T follicular helper cell (primary cell): ENCODE measurements around the gene SINHCAF.
"Not testable (repeated sequence)": the region's sequence is repeated elsewhere in the genome, so short reads cannot be mapped to it uniquely, and the experiment has no call there.

Experiments used
- DNase-seq: peaks from one replicate; pipeline ENCODE4 v3.0.0-alpha.2; 2020; ENCODE audit warnings: low read depth

Gene SINHCAF

GRCh38 chr12:31308116-31308515 is 17.8 kb downstream of the SINHCAF start:
- DNase-seq, result no peak

GRCh38 chr12:31306866-31307265 is 19.1 kb downstream of the SINHCAF start:
- DNase-seq, result no peak

DNA sequence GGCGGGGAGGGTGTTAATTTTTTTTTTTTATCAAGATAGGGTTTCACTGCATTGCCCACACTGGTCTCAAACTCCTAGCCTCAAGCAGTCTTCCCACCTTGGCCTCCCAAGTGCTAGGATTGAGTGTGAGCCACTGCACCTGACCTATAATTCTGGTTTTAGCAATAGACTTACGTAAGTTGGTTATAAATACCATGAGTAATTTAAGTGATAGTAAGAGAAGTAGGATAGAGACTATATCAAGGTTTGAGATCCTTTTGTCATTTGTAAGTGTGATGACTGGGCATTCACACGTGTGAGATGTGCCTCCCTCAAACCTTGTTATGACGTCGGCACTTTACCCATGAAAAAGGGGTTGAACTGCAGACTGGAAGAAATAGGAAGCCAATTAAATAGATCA is 22.5 kb downstream of the SINHCAF start:
- no peak for DNase-seq

GRCh38 chr12:31301311-31301710 is 24.6 kb downstream of the SINHCAF start:
- DNase-seq, result no peak

DNA sequence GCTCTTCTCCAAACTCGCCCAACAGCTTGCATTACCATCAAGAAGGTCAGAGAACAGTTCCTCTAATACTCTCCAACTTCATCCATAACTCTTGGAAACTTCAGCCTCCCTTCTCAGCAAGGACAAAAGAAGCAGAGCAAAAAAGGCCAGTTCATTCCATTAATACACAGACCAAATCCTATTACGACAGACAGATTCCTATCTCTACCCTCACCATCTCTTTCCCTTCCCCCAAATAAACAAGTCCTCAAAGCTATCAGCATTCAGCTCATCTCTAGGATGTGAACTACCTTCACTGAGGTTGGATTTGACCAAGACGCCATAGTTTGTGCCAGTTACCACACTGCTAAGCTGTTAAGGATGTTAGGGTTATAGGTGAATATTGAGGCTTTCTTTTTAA is 25.2 kb downstream of the SINHCAF start:
- no peak for DNase-seq

DNA sequence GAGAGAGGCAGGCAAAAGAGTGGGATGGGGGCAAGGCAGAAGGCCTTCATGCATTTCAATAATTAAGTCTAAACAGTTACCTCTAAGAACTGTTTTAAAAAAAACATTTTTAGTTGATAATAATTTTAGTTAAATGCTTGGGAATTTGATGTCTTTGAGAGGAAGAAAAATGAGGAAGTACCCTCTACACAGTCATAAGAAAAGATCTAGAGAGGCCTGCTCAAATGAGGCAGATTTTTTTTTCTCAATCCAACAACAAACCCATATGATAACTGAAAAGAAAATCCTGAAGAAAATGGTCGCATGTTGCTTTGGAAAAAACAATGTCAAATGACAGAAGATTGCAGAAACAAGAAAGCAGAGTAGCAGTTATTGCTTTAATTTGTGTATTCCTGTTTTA is 25.6 kb downstream of the SINHCAF start:
- no peak for DNase-seq

DNA sequence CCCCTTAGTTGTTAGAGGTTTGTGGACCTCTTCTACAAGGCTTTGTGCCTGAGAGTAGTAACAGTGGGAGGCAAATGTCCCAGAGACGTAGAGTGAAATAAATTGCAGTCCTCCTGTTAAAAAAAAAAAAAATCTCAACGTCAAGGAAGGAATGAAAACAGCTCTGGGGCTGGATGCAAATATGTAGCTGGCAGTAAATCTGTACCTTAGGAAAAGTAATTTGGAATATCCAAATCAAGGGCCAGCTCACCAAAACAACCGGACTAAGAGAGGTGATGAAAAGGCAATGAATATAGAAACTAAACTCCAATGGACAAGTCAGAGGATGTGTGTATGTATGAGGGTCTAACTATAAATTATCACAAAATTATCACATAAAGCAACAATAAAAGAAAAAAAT is 27.0 kb downstream of the SINHCAF start:
- no peak for DNase-seq

DNA sequence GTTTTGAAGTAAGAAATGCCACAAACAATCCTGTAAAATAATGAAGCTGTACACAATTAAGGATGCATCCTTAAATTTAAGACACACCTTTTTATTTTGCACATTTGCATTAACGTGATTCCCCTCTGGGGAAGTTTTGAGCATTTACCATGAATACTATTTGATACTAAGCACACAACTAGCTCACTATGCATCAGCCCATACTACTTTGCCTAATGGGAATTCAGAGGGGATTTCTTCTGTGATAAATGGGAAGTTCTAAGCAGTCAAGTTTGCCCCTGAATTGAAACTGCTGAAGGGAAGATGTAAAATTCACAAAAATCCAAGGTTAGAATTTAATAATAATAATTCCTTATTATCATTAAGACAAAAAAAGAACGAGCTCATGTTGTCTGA is 27.4 kb downstream of the SINHCAF start:
- no peak for DNase-seq

DNA sequence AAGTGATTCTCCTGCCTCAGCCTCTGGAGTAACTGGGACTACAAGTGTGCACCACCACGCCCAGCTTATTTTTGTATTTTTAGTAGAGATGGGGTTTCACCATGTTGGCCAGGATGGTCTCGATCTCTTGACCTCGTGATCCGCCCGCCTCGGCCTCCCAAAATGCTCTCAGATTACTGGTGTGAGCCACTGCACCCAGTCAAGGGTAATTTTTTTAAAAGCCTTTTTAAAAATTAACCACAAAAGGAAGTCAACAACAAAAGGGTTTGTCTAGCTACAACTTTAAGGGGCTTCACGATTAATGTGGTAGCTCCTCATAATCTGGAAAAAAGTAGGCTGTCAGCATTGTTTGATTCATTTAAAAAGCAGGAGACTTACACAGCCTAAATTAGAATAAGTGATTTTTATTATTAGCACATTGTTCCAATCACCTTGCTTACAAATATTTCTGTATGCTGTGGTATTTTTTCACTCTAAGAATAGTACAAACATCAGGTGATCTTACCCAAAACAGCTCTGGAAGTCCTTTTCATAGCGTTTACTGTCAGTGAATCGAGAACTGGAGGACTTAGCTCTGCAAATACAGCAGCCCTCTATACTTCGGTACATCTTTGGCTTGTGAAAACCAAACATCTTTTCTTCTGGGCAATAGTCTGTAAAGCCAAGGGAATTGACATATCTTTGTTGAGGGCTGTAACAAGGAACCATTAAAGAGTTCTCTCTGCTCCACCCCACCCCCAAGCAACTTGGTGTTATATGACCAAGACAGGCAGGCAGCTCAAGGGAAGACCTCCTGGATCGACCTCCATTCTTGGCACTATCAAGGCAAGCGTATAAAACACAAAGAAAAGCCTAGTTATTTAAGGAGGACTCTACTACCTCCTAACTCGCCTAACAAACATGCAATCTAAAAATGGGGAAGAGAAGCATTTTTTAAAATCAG is 28.1 kb downstream of the SINHCAF start:
- no peak for DNase-seq

DNA sequence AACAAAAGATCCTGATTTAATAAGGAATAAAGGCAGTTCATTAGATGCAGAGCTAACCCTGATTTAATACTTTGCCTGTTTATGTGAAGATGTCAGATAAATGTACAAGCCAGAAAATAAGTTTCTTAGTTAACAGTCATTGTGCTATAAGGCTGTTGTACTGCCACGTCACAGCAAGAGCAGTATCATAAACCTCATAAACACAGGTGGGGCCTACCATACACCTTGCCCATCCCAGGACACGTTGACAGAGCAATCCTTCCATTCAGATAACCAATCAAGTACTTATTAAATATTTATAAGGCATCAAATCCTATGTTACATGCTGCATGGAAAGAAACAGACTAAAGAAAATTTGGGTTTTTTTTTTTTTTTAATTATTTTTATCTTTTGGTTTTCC is 36.5 kb downstream of the SINHCAF start:
- DNase-seq, result no peak

GRCh38 chr12:31288381-31288780 is 37.6 kb downstream of the SINHCAF start:
- DNase-seq, result no peak

DNA sequence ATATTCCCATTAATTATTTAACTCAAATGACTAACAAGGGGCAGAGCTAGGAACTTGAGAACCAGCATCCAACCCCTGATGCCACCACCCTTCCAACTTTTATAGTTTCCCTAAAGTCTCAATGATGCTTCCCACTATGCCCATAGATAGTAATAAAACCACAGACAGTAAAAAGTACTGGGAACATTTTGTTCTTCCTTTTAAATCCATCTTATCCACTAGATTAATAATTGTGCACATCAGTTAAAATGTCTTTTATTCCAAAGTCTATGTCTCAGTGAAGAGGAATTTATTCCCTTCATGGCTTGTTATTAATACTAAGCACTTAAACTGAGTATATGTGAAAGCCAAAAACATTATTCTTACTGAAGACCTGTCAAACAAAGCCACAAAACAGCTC is 45.8 kb downstream of the SINHCAF start:
- DNase-seq, result no peak

DNA sequence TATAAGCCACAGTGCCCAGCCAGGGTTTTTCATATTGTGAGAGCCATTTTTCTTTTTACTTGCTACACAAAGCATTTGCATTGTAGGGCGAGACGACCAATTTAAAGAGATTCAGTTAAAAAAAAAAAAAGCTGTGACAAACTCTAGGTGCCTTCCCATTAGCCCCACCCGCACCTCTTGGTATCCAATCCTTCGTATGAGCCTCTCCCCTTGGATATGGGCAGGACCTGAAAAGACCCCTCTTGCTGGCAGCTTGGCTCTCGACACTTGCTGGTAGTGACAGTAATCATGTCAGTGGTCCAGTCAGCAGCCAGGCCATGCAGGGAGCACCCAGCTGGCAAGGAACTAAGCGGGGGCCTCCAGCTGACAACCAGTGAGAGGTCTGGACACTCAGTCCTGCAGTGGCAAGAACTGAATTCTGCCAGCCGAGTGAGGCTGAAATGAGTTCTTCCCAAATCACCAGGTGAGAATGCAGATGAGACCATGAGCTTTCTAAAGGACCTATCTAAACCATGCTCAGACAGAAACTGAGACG is 46.5 kb downstream of the SINHCAF start:
- no peak for DNase-seq

DNA sequence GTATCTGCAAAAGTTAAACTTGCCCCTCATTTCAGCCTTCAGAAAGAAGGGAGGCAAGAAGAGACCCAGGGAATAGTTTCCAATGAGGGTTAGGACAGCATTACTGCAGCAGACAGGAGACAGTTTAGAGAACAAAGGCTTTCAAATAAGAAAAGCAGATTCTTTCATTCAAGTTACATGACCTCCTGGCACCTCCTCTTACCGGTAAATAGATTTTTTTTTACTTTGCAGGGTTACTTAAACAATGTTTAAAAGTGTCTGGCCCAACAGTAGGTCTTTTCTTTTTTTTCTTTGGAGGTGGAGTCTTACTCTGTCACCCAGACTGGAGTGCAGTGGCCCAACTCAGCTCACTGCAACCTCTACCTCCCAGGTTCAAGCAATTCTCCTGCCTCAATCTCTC is 47.1 kb downstream of the SINHCAF start:
- no peak for DNase-seq

- DNase-seq, result no peak
Measured at GRCh38 chr12:31278424-31278823, 47.5 kb downstream of the SINHCAF start.

DNA sequence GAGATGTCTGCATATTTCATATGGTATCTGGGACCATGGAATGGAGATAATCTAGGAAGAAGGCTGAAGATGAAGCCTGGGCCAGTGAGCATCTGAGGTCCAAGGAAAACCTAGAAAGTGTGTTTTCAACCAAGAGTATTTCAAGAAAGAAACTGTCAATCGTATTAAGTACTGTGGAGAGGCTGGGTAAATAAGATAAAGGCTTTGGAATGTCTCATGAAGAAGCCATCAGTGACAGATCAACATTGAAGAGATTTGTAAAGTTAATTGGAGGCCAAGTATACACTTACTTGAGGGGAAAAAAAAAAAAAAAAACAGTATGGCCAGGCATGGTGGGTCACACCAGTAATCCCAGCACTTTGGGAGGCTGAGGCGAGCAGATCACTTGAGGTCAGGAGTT is 48.9 kb downstream of the SINHCAF start:
- no peak for DNase-seq

DNA sequence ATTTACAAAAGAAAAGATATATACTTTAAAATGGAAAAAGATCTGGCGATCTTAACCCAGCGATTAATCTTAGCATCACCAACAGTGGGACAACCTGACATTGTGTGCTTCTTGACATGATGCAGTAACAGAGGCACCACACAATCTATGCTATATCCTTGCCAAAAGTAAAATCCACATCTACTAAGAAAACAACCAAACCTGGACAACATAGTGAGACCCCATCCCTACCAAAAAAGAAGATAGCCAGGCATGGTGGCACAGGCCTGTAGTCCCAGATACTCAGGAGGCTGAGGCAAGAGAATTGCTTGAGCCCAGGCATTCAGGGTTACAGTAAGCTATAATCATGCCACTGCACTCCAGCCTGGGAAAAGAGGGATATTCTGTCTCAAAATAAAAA is 50.5 kb downstream of the SINHCAF start:
- no peak for DNase-seq

DNA sequence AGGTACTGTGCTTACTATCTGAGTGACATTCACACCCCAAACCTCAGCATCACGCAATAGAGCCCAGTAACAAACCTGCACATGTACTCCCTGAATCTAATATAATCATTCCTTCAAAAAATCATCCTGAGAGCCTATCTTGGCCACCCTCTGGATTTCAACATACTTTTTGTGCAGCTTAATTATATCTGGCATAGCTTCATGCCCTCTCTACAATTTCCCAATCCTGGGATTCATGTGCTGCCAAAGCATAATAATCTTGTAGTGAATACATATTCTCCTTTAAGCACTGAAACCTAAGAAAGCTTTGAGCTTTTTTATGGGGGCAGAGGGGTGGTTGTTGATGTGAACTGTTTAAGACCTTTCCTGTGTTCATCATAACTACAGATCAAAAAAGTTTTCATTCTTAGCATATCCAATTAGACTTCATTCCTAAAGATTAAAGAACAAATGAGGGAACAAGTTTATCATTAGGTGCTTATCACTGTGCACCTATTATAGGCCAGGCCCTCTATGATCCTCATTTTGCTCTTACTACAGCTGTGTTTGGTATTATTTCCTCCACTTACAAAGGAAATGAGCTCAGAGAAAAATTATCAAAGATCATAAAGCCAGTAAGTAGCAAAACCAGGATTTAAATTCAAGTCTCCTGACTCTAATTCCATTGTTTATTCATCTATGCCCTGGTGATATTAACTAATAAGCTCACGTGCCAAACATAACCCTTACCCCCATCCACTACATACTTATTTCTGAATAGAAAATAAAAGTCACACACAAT is 51.2 kb downstream of the SINHCAF start:
- DNase-seq, result no peak

- DNase-seq, result not testable (repeated sequence)
Measured at GRCh38 chr12:31273794-31274193, 52.2 kb downstream of the SINHCAF start.

- DNase-seq, result no peak
Measured at GRCh38 chr12:31272607-31273225, 53.2 kb downstream of the SINHCAF start.

- DNase-seq, result no peak
Measured at GRCh38 chr12:31267966-31268365, 58.0 kb downstream of the SINHCAF start.

DNA sequence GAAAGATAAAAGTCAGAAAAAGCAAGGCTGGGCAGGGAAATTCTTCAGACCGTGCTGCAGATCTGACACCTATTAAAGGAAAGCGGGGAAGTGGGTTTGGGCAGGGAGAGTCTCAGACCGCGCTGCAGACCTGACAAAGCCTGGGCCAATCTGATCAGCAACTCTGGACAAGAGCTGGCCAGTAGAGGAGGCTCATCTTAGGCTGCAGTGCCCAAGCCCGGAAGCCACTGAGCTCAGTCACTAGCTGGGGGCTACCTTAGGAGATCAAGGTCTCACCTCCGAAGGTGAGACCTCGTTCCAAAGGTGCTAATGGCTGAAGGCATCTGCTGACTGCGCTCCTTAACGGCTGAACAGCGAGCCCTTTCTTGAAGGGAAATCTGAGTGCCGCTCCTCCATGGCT is 60.2 kb downstream of the SINHCAF start:
- DNase-seq, result no peak
